Epidermal melanocyte (primary cell): ENCODE measurements around the gene NCAM1.
"Not testable (repeated sequence)": the region's sequence is repeated elsewhere in the genome, so short reads cannot be mapped to it uniquely, and the experiment has no call there.

Source experiments
- DNase-seq: peaks from one replicate; pipeline ENCODE4 v3.0.0; 2011; ENCODE audit warnings: low spot score; ENCODE audit not compliant: insufficient read length

The NCAM1 gene

GRCh38 chr11:113274713-113275582 lies 313.7 kb downstream of the NCAM1 start:
- DNase-seq: no peak

- no peak for DNase-seq
Observed at GRCh38 chr11:113275602-113276001, 314.4 kb downstream of the NCAM1 start.

GRCh38 chr11:113276466-113276865 lies 315.2 kb downstream of the NCAM1 start:
- no peak for DNase-seq

- no peak for DNase-seq
Observed at GRCh38 chr11:113277907-113278306, 316.7 kb downstream of the NCAM1 start.

- DNase-seq: no peak
Observed at GRCh38 chr11:113278481-113278880, 317.3 kb downstream of the NCAM1 start.

- DNase-seq: no peak
Observed at GRCh38 chr11:113278925-113279324, 317.7 kb downstream of the NCAM1 start.

- peak; percentile 14 for DNase-seq
Observed at GRCh38 chr11:113279591-113279990, 318.4 kb downstream of the NCAM1 start.

- peak; percentile 4 for DNase-seq
Observed at GRCh38 chr11:113281052-113281725, 320.0 kb downstream of the NCAM1 start.

- DNase-seq: peak; percentile 11
Observed at GRCh38 chr11:113282898-113283437, 321.7 kb downstream of the NCAM1 start.

- no peak for DNase-seq
Observed at GRCh38 chr11:113283881-113284280, 322.7 kb downstream of the NCAM1 start.

- peak; percentile 4 for DNase-seq
Observed at GRCh38 chr11:113286009-113286408, 324.8 kb downstream of the NCAM1 start.

GRCh38 chr11:113286509-113287497 lies 325.6 kb downstream of the NCAM1 start:
- peak; percentile 1 for DNase-seq

- no peak for DNase-seq
Observed at GRCh38 chr11:113287801-113288200, 326.6 kb downstream of the NCAM1 start.

GRCh38 chr11:113288286-113288863 lies 327.2 kb downstream of the NCAM1 start:
- DNase-seq: no peak

GRCh38 chr11:113289431-113290187 lies 328.4 kb downstream of the NCAM1 start:
- DNase-seq: peak; percentile 80

- no peak for DNase-seq
Observed at GRCh38 chr11:113293936-113294335, 332.7 kb downstream of the NCAM1 start.

GRCh38 chr11:113295993-113296392 lies 334.8 kb downstream of the NCAM1 start:
- no peak for DNase-seq

- no peak for DNase-seq
Observed at GRCh38 chr11:113296447-113297205, 335.4 kb downstream of the NCAM1 start.

GRCh38 chr11:113298496-113298895 lies 337.3 kb downstream of the NCAM1 start:
- DNase-seq: not testable (repeated sequence)
